Retinal pigment epithelial cell (primary cell): Measurements from ENCODE around the gene CTNNBIP1.

Experiments used
- DNase-seq: peaks from one replicate; pipeline ENCODE4 v3.0.0-alpha.2; 2010; ENCODE audit warnings: low read depth
- H3K4me3 ChIP-seq: 2 replicates; pipeline ENCODE4 v1.5.1; 2011; ENCODE audit warnings: mild to moderate bottlenecking, low read length, control low read depth, moderate library complexity
- TF ChIP-seq, protein P1 (sequence below): conservative IDR thresholded peaks from 2 replicates; pipeline ENCODE4 v1.5.1; 2011; ENCODE audit warnings: low read depth, low read length, control low read depth, inconsistent platforms

The CTNNBIP1 gene

DNA sequence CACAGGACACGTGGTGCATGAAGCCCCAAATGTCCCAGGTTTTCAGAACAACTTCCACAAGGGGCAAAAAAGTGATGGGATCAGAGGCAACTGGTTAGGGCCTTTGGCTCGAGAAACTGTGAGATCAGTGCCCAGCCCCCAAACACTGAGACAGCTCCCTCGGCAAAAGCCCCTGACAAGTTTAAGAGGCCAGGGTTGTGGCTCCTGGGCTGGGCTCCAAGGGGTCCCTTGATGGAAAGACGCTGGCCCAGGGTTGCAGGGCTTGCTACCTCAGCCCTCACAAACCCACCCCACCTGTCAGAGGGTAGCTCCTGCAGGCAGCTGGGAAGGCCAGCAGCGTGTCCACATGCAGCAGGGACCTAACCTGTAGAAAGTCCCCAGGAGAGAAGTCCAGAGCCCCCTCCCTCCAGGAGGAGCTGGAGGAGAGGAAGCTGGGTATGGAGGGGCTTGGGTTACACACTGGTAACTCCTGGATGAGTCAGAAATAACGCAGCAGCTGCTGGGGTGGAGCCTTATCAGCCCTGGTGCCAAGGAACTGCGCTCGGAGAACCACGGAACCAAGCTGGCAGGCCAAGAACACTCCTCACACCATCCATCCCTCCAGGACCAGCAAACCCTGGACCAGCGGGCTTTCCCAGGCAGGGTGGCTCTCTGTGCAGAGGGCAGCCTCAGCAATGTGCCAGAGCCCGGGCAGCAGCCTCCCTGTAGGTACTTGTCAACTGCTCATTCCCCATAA is 37.5 kb downstream of the CTNNBIP1 start:
- DNase-seq = no peak
- no peak overlapping the region for H3K4me3 ChIP-seq
- TF ChIP-seq, protein P1, sequence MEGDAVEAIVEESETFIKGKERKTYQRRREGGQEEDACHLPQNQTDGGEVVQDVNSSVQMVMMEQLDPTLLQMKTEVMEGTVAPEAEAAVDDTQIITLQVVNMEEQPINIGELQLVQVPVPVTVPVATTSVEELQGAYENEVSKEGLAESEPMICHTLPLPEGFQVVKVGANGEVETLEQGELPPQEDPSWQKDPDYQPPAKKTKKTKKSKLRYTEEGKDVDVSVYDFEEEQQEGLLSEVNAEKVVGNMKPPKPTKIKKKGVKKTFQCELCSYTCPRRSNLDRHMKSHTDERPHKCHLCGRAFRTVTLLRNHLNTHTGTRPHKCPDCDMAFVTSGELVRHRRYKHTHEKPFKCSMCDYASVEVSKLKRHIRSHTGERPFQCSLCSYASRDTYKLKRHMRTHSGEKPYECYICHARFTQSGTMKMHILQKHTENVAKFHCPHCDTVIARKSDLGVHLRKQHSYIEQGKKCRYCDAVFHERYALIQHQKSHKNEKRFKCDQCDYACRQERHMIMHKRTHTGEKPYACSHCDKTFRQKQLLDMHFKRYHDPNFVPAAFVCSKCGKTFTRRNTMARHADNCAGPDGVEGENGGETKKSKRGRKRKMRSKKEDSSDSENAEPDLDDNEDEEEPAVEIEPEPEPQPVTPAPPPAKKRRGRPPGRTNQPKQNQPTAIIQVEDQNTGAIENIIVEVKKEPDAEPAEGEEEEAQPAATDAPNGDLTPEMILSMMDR = no peak

DNA sequence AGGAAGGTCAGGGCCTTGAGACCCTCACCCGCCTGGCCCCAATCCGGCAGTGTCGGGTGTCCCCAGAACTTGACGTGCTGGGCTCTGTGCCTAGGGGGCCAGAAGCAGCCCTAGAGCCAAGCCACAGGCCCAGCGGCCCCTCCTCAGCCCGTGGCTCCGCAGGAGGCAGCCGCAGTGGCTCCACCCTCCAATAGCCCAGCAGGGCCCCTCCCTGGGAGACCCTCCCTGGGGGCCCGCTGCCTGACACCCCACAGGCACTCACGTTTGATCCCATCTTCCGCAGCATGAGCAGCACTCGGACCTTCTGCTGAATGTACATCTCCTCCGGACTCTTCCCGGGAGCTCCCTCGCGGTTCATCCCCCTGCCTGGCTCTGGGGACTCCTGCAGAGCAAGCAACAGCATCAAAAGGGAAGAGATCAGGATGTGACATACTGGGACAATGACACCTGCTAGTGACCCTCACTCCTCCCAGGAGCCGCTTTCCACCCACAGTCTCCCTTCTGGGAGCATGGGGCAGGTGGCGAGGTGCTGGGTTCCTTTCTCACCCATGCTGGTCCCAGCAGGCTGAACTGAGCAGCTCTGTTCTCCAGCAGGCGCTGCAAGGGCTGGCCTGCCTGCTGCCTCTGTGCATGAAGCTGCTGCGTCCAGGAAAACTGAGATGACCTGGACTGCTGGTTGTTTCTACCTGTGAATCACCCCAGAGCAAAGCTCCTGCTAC is 38.2 kb downstream of the CTNNBIP1 start:
- TF ChIP-seq, protein P1 = no peak
- no peak for DNase-seq
- no peak overlapping the region for H3K4me3 ChIP-seq

DNA sequence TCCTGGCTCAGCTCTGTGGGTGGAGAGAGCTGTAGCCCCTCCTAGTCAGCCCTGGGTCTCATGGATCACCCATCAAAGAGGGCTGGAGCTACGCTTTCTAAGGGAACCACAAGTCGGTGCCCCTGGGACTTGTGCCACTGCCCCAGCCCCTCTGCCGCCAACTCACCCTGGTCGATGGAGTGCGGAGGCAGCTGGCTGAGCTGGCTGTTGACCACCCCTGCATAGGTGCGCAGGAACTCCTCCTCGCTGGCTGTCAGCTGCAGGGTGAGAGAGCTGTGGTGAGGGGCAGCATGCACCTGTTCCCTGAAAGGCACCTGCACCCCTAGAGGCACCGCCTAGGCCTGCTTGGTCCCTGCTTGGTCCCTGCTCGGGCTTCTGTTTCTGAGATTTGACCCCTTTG is 39.0 kb downstream of the CTNNBIP1 start:
- TF ChIP-seq, protein P1 = no peak
- no peak overlapping the region for H3K4me3 ChIP-seq

DNA sequence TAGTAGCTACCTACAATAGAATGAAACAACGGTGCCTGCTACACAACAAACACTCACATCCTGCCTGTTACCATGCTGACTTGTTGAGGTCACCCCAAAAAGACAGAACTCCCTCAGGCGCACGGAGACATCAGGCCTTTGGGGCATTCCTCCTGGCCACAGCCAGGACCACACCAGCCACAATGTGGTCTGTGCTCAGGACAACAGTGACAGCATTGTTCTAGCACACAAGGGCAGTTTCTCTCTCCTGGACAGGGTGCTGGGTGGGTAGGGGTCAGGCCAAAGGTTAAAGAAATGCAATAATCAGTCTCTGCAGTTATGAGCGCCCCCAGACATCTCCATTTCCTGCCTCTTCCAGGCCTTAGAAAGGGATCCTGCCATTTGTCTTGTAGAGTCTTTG is 39.5 kb downstream of the CTNNBIP1 start:
- no peak for DNase-seq
- H3K4me3 ChIP-seq = no peak overlapping the region

More for the DNA sequence above, 39.0 kb downstream of the CTNNBIP1 start:
- DNase-seq = no peak

DNA sequence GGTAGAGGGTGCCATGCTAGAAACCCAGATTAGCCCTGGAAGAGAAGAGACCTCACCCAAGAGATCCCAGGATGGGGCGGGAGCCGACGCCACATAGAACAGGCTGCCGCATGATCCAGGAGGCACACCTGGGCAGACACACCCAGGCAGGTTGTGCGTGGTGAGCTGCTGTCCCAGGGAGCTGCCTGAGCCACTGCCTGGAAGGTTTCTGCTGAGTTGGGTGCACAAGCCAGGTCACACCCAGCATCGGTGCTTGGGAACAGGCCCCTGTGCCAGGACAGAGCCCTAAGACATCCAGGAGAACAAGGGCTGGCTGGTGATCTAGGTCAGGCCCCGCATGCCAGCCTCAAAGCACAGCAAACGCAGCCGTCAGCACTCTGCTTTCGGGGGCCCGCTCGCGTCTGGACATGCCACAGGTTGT is 40.2 kb downstream of the CTNNBIP1 start:
- no peak for DNase-seq
- H3K4me3 ChIP-seq = no peak overlapping the region
- TF ChIP-seq, protein P1 = no peak

More for the DNA sequence above, 39.5 kb downstream of the CTNNBIP1 start:
- TF ChIP-seq, protein P1 = no peak

DNA sequence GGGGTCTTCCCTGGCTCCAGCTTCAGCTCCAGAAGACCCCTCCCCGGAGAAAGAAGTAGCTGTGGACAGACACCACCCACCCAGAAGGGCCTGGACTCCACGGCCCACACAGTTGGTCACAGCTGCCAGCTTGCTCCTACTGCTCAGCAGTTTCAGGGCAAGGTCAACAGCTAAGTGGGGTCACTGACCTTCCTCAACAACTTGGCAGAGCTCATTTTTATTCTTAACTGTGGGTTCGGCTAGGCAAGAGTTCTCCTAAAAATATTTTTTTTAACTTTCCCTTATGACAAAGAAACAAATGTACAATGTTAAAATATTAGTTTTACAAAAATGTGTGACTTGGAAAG is 41.9 kb downstream of the CTNNBIP1 start:
- TF ChIP-seq, protein P1 = no peak
- no peak overlapping the region for H3K4me3 ChIP-seq

More for the DNA sequence above, 41.9 kb downstream of the CTNNBIP1 start:
- no peak for DNase-seq
